ENCODE measurements around the gene PFKP. TPM values are rescaled to one million over a fixed set of nuclear protein-coding genes. Genes with fewer than 3 reads are reported as not detected.

Gene PFKP
- total and polyA plus RNA-seq, 5 donors from 2014 or later: 43.1 to 103 (median 52.3) TPM

DNA sequence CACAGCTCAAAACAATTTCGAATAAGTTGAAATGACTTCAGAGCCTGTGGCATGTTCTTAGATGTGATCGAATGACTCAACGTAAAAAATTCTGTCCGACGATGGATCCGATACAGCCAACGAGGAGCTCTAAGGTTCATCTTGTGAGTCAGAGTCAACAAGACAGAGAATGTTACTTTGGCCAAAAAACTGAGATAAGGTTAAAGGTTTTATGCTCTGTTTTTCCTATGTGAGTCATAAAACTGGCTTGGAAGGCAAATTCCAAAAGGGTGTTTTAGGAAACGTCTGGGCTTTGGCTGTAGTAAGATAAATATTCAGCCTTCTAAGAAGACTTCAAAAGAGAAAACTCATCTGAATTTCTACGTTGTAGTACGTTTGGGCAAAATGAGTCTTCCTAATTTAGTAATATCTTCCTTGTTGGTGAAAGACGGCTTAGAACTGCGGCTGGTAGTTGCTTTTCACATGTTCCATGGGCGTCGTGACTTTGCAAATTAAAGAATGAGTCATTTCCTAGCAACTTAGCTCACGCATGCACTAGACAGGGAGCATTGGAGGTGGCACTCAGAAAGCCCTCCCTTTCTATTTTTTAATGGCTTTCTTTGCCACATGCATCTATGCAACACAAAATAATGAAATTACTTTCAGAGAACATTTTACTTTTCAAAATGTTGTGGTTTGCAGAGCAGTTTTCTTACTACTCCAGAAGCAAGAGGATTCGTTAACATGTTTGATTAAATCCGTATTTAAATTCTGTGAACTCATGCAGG is 28.2 kb downstream of the PFKP start:
- Histone ChIP-seq H3K9me3 (ENCODE audit: control insufficient read depth in 2 of 2, low read length in 2 of 2) (no peaks in the 10 kb centered on the region), H3K4me3 (ENCODE audit: low read depth, low read length) (peak overlapping the region; percentile 75), H3K27ac (ENCODE audit: insufficient read depth, low read length, poor library complexity, severe bottlenecking) (no peak overlapping the region), H3K4me1 (ENCODE audit: control insufficient read depth, insufficient read depth, low read length, poor library complexity, severe bottlenecking) (peaks cover 44% of the 10 kb centered on the region), H3K27me3 (ENCODE audit: control insufficient read depth, insufficient read depth, low read length) (no peaks in the 10 kb centered on the region), H3K36me3 (ENCODE audit: control insufficient read depth, insufficient read depth, low read length) (peaks cover 15% of the 10 kb centered on the region)
- ATAC-seq (ENCODE audit: low read depth in 2 of 2): peak; percentile 61 to 77
- H3K27me3 Mint-ChIP-seq: no peaks in the 10 kb centered on the region
- peak overlapping the region; percentile 2 to 28 (median 11) for H3K27ac Mint-ChIP-seq
- peak in 2 of 3 donors; percentile 26 to 87 for DNase-seq
- H3K4me3 Mint-ChIP-seq: peak overlapping the region; percentile 26 to 81 (median 52)
- H3K4me1 Mint-ChIP-seq: peaks cover 26 to 57% (median 45%) of the 10 kb centered on the region in 4 donors
- no peaks in the 10 kb centered on the region for H3K9me3 Mint-ChIP-seq
- peaks cover 44% of the 10 kb centered on the region for H3K36me3 Mint-ChIP-seq

DNA sequence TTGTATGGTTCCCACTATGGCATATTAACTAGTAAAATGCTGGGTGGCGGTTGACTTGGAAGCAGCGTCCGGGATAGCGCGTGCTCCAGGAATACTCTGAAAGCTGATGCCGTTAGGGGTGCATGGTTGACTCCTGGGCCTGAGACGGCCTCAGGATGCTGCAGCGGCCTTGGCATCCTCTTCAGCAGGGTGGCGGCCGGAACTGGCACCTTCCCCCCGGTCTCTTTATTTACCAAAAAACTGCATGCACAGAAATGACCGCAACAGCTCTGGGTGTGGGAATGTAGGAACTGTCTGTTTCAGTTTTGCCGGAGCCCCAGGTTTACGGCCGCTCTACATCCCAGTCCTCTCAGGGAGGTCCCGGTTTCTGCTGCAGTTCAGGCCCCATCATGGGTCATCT is 28.8 kb downstream of the PFKP start:
- Mint-ChIP-seq H3K36me3 (peaks cover 43% of the 10 kb centered on the region), H3K27ac (peak overlapping the region in 1 of 3 donors; percentile 28)
- DNase-seq: peak in 1 of 3 donors; percentile 9

DNA sequence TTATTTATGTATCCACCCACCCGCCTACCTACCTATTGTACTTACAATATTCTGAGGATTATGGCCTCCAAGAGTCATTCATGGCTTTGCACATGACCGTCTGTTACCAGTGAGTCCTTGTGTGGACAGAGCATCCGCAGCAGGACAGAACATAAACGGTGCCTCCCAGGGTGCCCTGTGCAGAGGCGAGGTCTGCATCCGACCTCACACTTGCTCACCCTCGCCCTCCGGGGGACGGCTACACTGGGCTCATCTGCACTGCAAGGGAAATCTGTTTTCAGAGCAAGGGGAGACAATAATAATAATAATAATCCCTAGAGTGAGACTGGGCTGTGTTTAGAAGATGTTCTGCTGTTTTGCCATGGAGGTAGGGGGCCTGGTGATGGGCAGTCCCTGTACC is 29.8 kb downstream of the PFKP start:
- no peaks in the 10 kb centered on the region for H3K27me3 ChIP-seq (ENCODE audit: control insufficient read depth, insufficient read depth, low read length)
- H3K27ac ChIP-seq (ENCODE audit: insufficient read depth, low read length, poor library complexity, severe bottlenecking): no peak overlapping the region
- no peak overlapping the region for H3K4me3 Mint-ChIP-seq
- peaks cover 43% of the 10 kb centered on the region for H3K36me3 Mint-ChIP-seq
- no peaks in the 10 kb centered on the region for H3K9me3 ChIP-seq (ENCODE audit: control insufficient read depth in 2 of 2, low read length in 2 of 2)
- H3K27me3 Mint-ChIP-seq: no peaks in the 10 kb centered on the region
- H3K9me3 Mint-ChIP-seq: no peaks in the 10 kb centered on the region
- H3K27ac Mint-ChIP-seq: peak overlapping the region in 2 of 3 donors; percentile 26 to 62
- H3K4me3 ChIP-seq (ENCODE audit: low read depth, low read length): no peak overlapping the region
- H3K4me1 ChIP-seq (ENCODE audit: control insufficient read depth, insufficient read depth, low read length, poor library complexity, severe bottlenecking): peaks cover 30% of the 10 kb centered on the region
- peaks cover 16 to 42% (median 33%) of the 10 kb centered on the region in 4 donors for H3K4me1 Mint-ChIP-seq
- no peak for ATAC-seq (ENCODE audit: low read depth in 2 of 2)
- H3K36me3 ChIP-seq (ENCODE audit: control insufficient read depth, insufficient read depth, low read length): peaks cover 25% of the 10 kb centered on the region
- no peak for DNase-seq

More for the DNA sequence above, 28.8 kb downstream of the PFKP start:
- H3K9me3 ChIP-seq (ENCODE audit: control insufficient read depth in 2 of 2, low read length in 2 of 2): no peaks in the 10 kb centered on the region
- no peaks in the 10 kb centered on the region for H3K27me3 ChIP-seq (ENCODE audit: control insufficient read depth, insufficient read depth, low read length)
- H3K4me3 ChIP-seq (ENCODE audit: low read depth, low read length): peak overlapping the region; percentile 75
- H3K9me3 Mint-ChIP-seq: no peaks in the 10 kb centered on the region
- H3K36me3 ChIP-seq (ENCODE audit: control insufficient read depth, insufficient read depth, low read length): peaks cover 19% of the 10 kb centered on the region
- no peak overlapping the region for H3K27ac ChIP-seq (ENCODE audit: insufficient read depth, low read length, poor library complexity, severe bottlenecking)
- no peak for ATAC-seq (ENCODE audit: low read depth in 2 of 2)
- H3K4me1 ChIP-seq (ENCODE audit: control insufficient read depth, insufficient read depth, low read length, poor library complexity, severe bottlenecking): peaks cover 40% of the 10 kb centered on the region
- H3K4me3 Mint-ChIP-seq: peak overlapping the region in 2 of 4 donors; percentile 33 to 72
- H3K4me1 Mint-ChIP-seq: peaks cover 20 to 51% (median 41%) of the 10 kb centered on the region in 4 donors
- H3K27me3 Mint-ChIP-seq: no peaks in the 10 kb centered on the region

DNA sequence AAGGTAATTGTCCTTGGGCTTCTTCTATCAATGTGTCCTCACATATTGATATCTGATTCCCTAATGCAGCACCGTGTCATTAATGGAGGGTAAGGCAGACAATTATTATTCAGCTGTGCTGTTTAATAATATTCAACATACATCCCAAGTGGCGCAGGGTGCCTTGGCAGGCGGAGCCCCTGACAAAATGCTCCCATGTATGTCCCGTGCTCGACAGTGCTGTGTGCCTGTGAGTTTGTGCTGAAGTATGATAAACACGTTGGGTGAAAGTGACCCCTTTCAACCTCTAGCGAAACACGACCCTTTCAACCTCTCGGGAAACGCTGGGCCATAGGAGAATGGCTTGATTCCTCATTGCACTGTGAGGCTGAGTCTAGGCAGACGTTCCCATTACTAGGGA is 31.3 kb downstream of the PFKP start:
- Histone ChIP-seq H3K27ac (ENCODE audit: insufficient read depth, low read length, poor library complexity, severe bottlenecking) (no peak overlapping the region), H3K36me3 (ENCODE audit: control insufficient read depth, insufficient read depth, low read length) (peaks cover 37% of the 10 kb centered on the region), H3K27me3 (ENCODE audit: control insufficient read depth, insufficient read depth, low read length) (no peaks in the 10 kb centered on the region), H3K4me3 (ENCODE audit: low read depth, low read length) (no peak overlapping the region), H3K4me1 (ENCODE audit: control insufficient read depth, insufficient read depth, low read length, poor library complexity, severe bottlenecking) (peaks cover 20% of the 10 kb centered on the region), H3K9me3 (ENCODE audit: control insufficient read depth in 2 of 2, low read length in 2 of 2) (no peaks in the 10 kb centered on the region)
- Mint-ChIP-seq H3K9me3 (no peaks in the 10 kb centered on the region), H3K27ac (no peak overlapping the region), H3K27me3 (no peaks in the 10 kb centered on the region), H3K4me3 (no peak overlapping the region), H3K4me1 (peaks cover 11 to 29% (median 24%) of the 10 kb centered on the region in 4 donors), H3K36me3 (peaks cover 43% of the 10 kb centered on the region)
- ATAC-seq (ENCODE audit: low read depth in 2 of 2) (no peak), DNase-seq (no peak)

DNA sequence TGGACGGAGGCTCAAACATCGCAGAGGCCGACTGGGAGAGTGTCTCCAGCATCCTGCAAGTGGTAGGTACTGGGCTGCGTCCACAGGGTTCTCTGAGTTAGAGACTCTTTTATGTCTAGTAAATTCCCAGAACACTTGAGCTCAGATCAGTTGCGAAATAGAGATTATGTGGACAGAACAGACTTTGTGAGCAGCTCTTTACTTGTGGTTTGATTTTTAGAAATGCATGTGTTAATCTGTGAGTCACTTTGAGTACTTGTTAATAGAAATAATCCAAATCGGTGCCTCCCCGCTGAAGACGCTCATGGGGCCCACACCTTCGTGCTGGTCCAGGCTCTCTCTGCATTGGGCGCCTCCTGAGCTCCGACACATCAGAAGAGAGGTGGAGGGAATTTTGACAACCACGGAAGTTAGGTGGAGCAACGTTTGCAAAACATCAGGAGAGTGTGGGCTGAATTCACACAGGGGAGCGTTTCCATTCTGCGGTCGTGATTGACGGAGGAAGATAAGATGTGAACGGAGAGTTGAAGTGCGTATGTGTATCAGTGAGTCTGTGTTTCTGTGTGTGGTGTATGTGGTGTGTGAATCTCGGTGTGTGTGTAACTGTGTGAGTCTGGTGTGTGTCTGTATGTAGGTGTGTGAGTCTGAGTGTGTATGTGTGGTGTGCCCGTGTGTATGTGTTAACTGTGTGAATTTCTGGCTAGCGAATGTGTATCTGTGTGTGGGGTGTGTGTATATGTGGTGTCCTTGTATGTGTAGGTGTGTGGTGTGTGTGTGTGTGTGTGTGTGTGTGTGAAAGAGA is 32.1 kb downstream of the PFKP start:
- Mint-ChIP-seq H3K9me3 (no peaks in the 10 kb centered on the region), H3K27ac (peak overlapping the region; percentile 0 to 43 (median 2)), H3K27me3 (no peaks in the 10 kb centered on the region), H3K36me3 (peaks cover 45% of the 10 kb centered on the region), H3K4me1 (peaks cover 11 to 21% (median 18%) of the 10 kb centered on the region in 4 donors), H3K4me3 (peak overlapping the region in 1 of 4 donors; percentile 35)
- DNase-seq (no peak), ATAC-seq (ENCODE audit: low read depth in 2 of 2) (no peak)
- no peak overlapping the region for H3K4me3 ChIP-seq (ENCODE audit: low read depth, low read length)
- no peaks in the 10 kb centered on the region for H3K27me3 ChIP-seq (ENCODE audit: control insufficient read depth, insufficient read depth, low read length)
- peaks cover 14% of the 10 kb centered on the region for H3K4me1 ChIP-seq (ENCODE audit: control insufficient read depth, insufficient read depth, low read length, poor library complexity, severe bottlenecking)
- no peaks in the 10 kb centered on the region for H3K9me3 ChIP-seq (ENCODE audit: control insufficient read depth in 2 of 2, low read length in 2 of 2)
- H3K27ac ChIP-seq (ENCODE audit: insufficient read depth, low read length, poor library complexity, severe bottlenecking): no peak overlapping the region
- H3K36me3 ChIP-seq (ENCODE audit: control insufficient read depth, insufficient read depth, low read length): peaks cover 45% of the 10 kb centered on the region

GRCh38 chr10:3100093-3100792 is 32.9 kb downstream of the PFKP start:
- H3K9me3 ChIP-seq (ENCODE audit: control insufficient read depth in 2 of 2, low read length in 2 of 2): no peaks in the 10 kb centered on the region
- H3K4me3 ChIP-seq (ENCODE audit: low read depth, low read length): no peak overlapping the region
- Mint-ChIP-seq H3K36me3 (peaks cover 41% of the 10 kb centered on the region), H3K27ac (peak overlapping the region in 2 of 3 donors; percentile 0 to 46), H3K4me1 (peaks cover 8 to 17% (median 11%) of the 10 kb centered on the region in 4 donors), H3K9me3 (no peaks in the 10 kb centered on the region), H3K27me3 (no peaks in the 10 kb centered on the region), H3K4me3 (no peak overlapping the region)
- H3K4me1 ChIP-seq (ENCODE audit: control insufficient read depth, insufficient read depth, low read length, poor library complexity, severe bottlenecking): peaks cover 7% of the 10 kb centered on the region
- no peak overlapping the region for H3K27ac ChIP-seq (ENCODE audit: insufficient read depth, low read length, poor library complexity, severe bottlenecking)
- DNase-seq (no peak), ATAC-seq (ENCODE audit: low read depth in 2 of 2) (no peak)
- no peaks in the 10 kb centered on the region for H3K27me3 ChIP-seq (ENCODE audit: control insufficient read depth, insufficient read depth, low read length)
- peaks cover 53% of the 10 kb centered on the region for H3K36me3 ChIP-seq (ENCODE audit: control insufficient read depth, insufficient read depth, low read length)

DNA sequence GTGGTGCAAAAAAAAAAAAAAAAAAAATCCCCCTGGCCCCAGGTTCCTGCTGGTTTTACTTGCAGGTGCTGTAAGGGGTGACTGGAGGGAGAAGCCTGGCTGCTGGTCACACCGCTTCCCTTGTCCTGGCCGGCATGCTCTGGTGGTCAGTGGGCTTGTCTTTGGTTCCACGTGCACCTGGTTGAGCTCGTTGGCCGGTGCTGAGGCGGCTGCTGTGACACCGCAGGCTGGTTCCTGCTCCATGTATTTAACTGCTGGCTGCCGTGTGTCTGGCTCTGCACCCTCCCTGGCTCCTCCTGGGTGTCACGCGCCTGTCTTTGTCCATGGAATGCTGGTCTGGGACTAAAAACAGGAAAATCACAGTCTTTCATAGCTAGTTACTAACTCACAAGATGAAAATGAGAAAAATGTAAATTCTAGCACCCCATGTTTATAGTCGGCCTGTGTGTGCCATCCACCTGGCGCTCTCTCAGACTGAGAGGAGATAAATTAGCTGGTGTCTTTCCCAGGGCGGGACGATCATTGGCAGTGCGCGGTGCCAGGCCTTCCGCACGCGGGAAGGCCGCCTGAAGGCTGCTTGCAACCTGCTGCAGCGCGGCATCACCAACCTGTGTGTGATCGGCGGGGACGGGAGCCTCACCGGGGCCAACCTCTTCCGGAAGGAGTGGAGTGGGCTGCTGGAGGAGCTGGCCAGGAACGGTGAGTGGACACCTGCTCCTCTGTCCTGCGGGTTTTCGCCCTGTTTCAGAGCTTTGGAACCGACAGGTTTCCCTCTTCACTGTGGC is 33.7 kb downstream of the PFKP start:
- no peaks in the 10 kb centered on the region for H3K9me3 Mint-ChIP-seq
- H3K27ac ChIP-seq (ENCODE audit: insufficient read depth, low read length, poor library complexity, severe bottlenecking): no peak overlapping the region
- no peak overlapping the region for H3K4me3 Mint-ChIP-seq
- peaks cover 0 to 10% (median 3%) of the 10 kb centered on the region in 4 donors for H3K4me1 Mint-ChIP-seq
- DNase-seq (no peak), ATAC-seq (ENCODE audit: low read depth in 2 of 2) (no peak)
- H3K27me3 ChIP-seq (ENCODE audit: control insufficient read depth, insufficient read depth, low read length): no peaks in the 10 kb centered on the region
- no peaks in the 10 kb centered on the region for H3K4me1 ChIP-seq (ENCODE audit: control insufficient read depth, insufficient read depth, low read length, poor library complexity, severe bottlenecking)
- no peak overlapping the region for H3K4me3 ChIP-seq (ENCODE audit: low read depth, low read length)
- peaks cover 61% of the 10 kb centered on the region for H3K36me3 ChIP-seq (ENCODE audit: control insufficient read depth, insufficient read depth, low read length)
- H3K27ac Mint-ChIP-seq: no peak overlapping the region
- H3K27me3 Mint-ChIP-seq: no peaks in the 10 kb centered on the region
- H3K9me3 ChIP-seq (ENCODE audit: control insufficient read depth in 2 of 2, low read length in 2 of 2): no peaks in the 10 kb centered on the region
- H3K36me3 Mint-ChIP-seq: peaks cover 41% of the 10 kb centered on the region

Measured in CD4-positive, CD25-positive, alpha-beta regulatory T cell (primary cell).